A549 treated with Mapracorat at 1 μM for 4 hours (cell line): ENCODE data around the gene MUL1. TPM values are rescaled to one million over a fixed set of nuclear protein-coding genes. Genes with fewer than 3 reads are reported as not detected.

Experiments
- total RNA-seq: library from RNA; stranded (reverse); fragments of 200-300 nt; extraction: Qiagen RNA extraction; gene quantifications from 5 replicates; pipeline ENCODE4 v1.2.3, GENCODE V29; 2022

The MUL1 gene, protein sequence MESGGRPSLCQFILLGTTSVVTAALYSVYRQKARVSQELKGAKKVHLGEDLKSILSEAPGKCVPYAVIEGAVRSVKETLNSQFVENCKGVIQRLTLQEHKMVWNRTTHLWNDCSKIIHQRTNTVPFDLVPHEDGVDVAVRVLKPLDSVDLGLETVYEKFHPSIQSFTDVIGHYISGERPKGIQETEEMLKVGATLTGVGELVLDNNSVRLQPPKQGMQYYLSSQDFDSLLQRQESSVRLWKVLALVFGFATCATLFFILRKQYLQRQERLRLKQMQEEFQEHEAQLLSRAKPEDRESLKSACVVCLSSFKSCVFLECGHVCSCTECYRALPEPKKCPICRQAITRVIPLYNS
- total RNA-seq: 37.0 to 45.6 TPM (median 44.1 TPM) in 5 replicates

DNA sequence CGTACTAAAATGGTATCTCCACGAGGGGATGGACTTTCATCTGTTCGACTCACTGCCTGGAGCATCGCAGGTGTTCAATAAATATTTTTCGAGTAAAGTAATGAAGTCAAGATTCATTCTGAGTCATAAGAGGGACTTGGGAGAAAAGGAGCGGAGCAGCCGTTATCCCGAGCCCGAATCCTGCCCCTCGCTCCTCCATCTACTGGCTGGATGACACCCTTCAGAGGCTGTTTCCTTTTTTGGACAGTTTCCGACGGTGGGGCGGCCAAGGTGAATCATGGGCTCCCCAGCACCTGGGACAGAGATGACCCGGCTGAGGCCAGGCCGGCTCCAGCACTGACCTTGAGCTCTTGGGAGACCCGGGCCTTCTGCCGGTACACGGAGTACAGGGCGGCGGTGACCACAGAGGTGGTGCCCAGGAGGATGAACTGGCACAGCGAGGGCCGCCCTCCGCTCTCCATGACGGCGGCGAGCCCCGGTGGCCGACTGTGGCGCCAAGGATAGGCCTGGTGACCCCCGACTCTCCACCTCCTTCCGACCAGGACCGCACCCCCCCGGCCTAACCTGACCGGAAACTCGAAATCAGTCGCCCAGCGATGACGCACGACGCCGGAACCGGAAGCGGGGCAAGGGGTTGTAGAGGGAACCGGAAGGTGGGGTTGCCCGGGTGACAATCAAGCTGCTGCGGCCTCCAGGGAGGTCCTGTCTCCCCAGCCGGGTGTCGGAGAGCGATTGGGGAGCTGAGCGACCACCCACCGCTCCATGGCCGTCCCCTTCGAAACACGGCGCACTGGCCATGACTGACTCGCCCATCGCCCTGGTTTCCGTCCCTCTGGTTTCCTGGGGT lies at the start of gene MUL1:
MUL1 (minus strand) TSS at position 588 of the 847 bp plus-strand sequence; CDS start at position 461, 127 bp downstream.

DNA sequence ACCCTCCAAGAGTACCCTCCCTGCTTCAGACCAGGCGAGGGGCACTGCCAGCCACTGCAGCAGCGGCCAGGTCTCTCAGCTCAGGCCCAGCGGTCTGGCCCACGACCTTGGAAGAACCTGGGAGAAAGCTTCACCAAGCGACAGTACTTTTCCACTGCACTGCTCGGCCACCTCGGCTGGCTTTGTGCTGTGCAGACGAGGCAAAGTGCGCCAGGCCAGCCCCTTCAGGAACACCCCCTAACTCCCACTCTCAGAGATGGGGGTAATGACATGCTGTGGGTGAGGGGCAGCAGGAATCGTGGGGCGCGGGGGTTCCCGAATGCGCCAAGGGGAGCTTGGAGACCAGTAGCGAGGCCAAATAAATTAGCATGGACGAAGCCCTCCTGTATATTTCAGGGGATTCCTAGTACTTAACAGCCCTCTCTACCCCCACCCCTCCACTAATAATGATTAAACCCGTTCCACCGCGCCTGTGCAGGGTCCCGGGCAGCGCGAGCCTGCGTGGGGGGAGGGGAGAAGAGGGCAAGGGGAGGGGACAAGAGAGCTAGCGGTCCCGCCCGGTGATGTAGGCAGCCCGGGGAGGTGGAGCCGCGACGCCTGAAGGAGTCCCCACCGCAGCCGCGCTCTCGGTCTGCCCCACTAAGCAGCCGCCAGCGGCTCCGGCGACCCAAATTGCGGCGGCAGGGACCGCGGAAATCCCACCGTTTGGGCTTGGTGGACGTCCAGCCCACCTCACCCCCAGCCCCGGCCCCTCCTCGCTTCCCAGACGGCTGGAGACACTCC lies 44.2 kb upstream of the MUL1 start, which contains the start of gene FAM43B:
FAM43B (plus strand) TSS at position 629 of the 783 bp plus-strand sequence. CDS start 401 bp downstream, outside the sequence.

DNA sequence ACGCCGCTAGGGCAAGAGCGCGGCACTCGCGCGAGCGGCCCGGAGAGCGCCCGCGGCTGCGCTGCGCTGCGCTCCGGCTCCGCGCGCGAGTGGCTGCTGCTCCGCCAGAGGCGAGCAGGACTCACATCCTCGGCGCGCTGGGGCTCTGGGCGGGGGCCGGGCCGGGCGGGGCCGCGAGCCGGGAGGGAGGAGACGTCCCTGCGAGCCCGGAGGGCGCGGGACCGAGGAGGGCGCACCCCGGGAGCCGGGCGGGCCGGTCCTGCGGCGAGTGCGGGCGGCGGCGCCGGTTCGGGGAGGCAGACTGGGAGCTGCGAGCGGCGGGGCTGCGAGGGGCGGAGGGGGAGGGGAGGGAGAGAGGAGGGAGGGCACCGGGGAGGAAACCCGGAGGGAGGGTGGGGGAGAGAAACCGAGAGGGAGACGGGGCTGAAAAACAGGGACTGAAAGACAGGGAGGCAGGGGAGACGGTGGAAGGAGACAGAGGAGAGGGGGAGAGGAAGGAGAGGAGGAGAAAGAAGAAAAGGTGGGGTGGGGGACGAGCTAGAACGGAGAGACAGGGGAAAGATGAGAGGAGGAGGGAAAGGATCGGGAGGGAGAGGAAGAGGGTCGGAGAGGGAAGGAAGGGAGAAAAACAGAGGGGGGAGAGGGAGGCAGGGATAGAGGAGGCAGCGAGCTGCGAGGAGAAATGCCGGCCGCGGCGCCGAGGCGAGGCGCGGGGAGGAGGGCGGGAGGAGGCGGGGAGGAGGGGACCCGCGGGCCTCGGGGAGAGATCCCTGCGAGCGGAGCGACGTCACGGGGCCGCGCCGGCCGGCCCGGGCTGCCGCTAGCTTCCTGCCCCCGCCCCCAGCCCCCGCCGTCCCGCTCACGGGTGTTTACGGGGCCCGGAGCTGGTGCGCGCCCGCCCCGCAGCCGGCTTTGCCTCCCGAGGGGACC lies 22.2 kb downstream of the MUL1 start, which contains the start of gene CAMK2N1:
CAMK2N1 (minus strand) TSS at position 684 of the 930 bp plus-strand sequence. CDS start 831 bp downstream, outside the sequence.

Other genes with a start within 250 kb of the MUL1 start
- not detected in 5 replicates for gene VWA5B1, start 217.3 kb downstream of the MUL1 start, total RNA-seq
- gene CAMK2N1, start 21.9 kb downstream of the MUL1 start, total RNA-seq: 49.0 to 60.6 TPM (median 55.9 TPM) in 5 replicates
- 2.9 to 5.2 TPM (median 4.3 TPM) in 5 replicates for gene FAM43B, start 44.4 kb upstream of the MUL1 start, total RNA-seq
- 29.1 to 42.2 TPM (median 35.4 TPM) in 5 replicates for gene CDA, start 80.9 kb upstream of the MUL1 start, total RNA-seq
- gene PINK1, start 125.3 kb upstream of the MUL1 start, total RNA-seq: 27.2 to 38.1 TPM (median 32.7 TPM) in 5 replicates
- gene DDOST, start 153.2 kb upstream of the MUL1 start, total RNA-seq: 171 to 211 TPM (median 208 TPM) in 5 replicates
- gene KIF17, start 209.9 kb upstream of the MUL1 start, total RNA-seq: 1.6 to 2.7 TPM (median 2.1 TPM) in 5 replicates
- gene SH2D5, start 224.6 kb upstream of the MUL1 start, total RNA-seq: 11.9 to 19.3 TPM (median 16.4 TPM) in 5 replicates